ENCODE measurements around the gene BAIAP2L1.
A peak's percentile ranks its signal among the peaks of the same experiment; 100 is the strongest.
"Not testable (repeated sequence)": the region's sequence is repeated elsewhere in the genome, so short reads cannot be mapped to it uniquely, and the experiment has no call there.

Gene BAIAP2L1

DNA sequence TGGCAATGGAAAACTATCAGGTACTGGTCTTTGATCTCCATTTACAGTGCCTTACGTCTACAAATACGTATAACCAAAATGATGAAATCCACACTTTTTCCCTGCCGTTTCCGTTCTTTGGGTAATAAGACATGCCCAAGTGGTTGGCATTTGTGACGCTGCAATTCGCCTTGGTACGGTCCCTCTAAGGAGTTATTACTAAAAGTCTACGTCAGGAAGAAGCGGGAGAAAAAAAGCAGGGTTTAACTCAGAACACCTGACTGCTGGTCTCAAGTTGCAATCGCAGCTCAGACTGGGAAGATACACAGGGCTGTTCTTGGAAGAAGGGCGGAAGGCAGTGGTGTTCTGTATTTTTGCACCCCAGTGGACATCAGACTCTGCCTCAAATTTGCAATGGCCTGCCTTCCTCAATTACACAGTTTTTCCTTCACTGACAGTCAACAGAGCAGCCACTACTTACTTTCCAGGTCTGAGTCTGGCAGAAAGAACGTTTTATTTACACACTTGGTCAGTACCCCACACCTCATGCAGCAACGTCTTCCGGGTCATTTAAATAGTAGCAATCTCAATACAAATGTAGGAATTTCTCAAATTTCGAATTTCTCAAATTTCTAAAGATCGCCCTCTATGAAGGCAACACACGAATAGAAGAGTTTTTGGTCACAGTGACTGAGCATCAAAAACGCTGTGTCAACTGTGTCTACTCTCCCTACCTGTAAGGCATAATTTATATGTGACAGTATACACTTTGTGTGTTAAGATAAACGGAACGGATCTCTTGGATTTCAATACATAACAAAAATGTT lies 2.1 kb downstream of the BAIAP2L1 start:
- DNase-seq (ENCODE audit: low read depth), result no peak

DNA sequence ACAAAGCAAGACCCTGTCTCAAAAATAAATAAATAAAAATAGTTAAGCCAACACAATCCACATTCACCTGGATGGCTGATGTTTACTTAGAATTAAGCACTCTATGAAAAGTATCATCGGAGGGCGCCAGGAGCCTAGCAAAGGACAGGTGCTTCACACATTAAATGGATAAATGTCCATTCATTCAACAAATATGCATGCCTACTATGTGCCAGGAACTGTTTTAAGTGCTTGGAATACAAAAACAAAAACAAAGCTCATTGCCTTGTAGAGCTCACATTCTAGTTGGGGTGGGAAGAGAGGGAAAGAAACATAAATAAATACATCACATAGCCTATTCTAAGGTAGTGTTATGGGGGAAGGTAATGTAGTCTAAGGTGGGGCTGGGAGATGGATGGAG lies 4.1 kb downstream of the BAIAP2L1 start:
- DNase-seq (ENCODE audit: low read depth), result no peak

DNA sequence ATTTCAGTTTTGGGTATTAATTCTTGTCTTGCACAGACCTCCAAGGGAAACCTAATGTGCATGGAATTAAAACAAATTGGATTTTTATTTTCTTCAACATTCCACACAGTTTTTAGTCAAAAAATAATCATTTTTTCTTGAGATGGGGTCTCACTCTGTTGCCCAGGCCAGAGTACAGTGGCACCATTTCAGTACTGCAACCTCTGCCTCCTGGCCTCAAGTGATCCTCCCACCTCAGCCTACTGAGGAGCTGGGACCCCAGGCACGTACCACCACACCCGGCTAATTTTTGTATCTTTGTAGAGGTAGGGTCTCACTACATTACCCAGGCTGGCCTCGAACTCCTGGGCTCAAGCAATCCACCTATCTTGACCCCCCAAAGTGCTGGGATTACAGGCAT lies 4.9 kb downstream of the BAIAP2L1 start:
- DNase-seq (ENCODE audit: low read depth), result no peak

DNA sequence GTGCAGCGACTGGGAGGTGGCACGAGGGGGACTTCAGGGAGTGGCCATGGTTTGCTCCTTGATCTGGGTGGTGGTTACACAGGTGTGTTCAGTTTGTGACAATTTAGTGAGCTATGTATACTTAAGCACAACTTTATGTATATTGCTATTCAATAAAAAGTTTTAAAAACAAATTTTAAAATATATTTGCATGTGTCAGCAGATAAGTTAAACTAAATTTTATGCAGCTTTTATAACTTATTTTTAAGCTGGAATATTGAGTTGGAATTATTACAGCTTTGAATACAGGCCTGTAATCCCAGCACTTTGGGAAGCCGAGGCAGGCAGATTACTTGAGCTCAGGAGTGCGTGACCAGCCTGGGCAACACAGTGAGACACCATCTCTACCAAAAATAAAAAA lies 5.4 kb downstream of the BAIAP2L1 start:
- DNase-seq (ENCODE audit: low read depth), result no peak

DNA sequence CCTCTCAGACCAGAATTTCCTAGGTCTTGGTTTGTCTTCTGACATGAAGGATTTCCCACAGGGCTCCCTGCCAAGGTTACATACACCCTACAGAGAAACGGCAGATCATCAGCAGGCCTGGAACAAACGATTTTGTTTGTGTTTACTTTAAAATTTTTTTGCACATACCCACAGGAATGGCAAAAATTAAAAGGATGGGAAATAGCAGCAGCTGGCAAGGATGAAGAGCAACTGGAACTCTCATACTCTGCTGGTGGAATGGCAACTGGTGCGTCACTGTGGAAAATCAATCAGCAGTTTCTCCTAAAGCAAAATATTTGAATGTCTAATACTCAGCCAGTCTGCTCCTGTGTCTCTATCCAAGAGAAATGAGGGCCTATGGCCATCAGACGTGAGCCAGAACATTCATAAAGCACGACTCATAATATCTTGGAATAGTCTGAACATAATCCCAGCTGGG lies 6.5 kb downstream of the BAIAP2L1 start:
- no peak for DNase-seq (ENCODE audit: low read depth)

DNA sequence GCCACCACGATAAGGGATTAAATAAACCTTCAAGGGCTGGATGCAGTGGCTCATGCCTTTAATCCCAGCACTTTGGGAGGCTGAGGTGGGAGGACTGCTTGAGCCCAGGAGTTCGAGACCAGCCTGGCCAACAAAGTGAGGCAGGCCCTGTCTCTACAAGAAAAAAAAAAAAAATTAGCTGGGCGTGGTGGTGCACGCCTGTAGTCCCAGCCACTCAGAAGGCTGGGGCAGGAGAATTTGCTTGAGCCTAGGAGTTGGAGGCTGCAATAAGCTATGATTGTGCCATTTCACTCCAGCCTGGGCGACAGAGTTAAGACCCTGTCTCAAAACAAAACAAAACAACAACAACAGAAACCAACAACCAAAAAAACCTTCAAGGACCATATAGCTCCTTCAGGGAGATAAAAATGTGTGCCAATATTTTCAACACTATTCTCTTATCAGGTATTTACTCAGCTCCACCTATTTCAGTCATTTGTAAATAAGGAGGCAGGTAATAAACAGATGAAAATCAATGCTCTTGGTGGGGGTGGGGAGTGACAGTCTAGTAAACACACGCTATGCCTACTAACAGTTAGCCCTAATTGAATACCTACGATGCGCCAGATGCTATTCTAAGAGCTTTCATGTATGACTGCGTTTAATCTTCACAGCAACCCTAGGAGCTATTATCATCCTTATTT lies 13.2 kb downstream of the BAIAP2L1 start:
- no peak for DNase-seq (ENCODE audit: low read depth)

DNA sequence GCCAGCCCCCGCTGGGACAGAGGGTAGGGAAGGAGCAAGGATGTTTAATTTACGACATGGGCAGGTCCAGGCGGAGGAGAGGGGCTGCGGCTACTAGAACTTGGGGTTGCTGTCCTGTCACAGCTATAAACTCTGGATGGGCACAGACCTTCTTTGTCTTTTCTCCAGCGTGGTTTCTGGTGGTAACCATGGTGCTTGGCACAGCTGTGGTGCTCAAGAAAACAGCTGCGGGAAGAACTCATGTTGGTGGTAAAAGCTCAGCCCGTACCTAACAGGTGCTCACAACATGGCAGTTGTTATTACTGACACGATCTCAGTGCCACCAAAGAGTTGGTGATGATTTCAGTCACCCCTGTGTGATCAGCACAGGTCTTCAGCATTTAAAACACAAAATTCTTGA lies 13.8 kb downstream of the BAIAP2L1 start:
- DNase-seq (ENCODE audit: low read depth), result no peak

DNA sequence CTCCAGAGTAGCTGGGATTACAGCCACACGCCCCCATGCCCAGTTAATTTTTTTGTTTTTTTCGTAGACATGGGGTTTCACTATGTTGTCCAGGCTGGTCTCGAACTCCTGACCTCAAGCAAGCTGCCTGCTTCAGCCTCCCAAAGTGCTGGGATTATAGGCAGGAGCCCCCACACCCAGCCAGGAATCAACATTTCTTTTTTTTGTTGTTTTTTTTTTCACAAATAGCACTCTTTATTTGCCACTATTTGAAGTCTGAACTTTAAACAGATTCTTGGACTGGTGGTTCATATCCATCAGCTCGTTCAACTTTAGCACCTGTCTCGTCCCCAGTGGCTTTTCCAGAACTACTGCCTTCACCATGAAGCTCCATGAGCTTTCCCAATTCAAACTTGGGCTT lies 15.4 kb downstream of the BAIAP2L1 start:
- DNase-seq (ENCODE audit: low read depth), result not testable (repeated sequence)

DNA sequence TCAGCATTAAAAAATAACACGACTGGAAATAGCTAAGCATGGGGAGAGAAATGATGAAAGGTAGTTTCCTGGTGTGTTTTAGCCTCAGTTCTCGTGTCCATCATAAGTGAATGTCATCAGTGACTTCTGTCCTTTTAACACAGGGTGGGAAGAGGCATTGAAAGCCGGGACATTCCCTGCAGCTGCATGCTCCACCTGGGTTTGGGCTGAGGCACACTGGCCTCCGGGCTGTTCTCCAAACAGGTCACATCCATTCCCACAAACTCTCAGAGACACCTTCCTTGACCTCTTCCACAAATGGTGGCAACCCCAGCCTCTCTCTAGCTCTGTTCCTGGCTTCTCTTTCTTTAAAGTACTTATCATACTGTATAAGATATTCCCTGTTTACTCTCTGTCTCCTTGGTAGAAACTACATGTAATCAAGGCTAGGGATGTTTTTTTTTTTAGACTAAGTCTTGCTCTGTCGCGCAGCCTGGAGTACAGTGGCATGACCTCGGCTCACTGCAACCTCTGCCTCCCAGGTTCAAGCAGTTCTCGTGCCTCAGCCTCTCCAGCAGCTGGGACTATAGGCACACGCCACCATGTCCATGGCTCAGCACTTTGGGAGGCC lies 22.6 kb downstream of the BAIAP2L1 start:
- DNase-seq (ENCODE audit: low read depth), result no peak

DNA sequence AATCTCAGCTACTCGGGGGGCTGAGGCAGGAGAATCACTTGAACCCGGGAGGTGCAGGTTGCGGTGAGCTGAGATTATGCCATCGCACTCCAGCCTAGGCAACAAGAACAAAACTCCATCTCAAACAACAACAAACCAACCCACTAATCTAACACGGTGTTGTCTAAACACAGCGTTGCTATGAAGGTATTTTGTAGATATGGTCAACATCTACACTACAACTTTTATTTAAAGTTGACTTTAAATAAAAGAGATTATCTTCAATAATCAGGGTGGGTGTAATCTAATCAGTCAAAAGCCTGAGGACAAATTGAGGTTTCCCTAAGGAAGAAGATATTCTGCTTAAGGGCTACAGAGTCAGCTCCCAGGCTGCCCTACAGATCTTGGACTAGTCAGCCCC lies 24.2 kb downstream of the BAIAP2L1 start:
- DNase-seq (ENCODE audit: low read depth), result no peak

DNA sequence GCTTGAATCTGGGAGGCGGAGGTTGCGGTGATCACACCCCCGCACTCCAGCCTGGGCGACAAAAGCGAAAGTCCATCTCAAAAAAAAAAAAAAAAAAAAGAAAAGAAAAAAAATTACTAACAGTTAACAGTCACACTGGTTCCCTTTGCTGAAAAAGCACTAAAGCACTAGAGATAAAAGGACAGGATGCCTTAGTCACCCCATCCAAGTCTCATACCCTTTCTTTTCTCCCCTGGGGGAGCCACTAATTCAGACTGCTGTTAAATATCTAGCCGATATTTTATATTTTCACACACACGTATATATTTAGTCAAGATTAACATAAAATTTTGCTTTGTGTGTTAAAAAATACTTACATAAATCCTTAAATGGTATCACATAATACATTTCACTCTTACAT lies 25.2 kb downstream of the BAIAP2L1 start:
- no peak for DNase-seq (ENCODE audit: low read depth)

DNA sequence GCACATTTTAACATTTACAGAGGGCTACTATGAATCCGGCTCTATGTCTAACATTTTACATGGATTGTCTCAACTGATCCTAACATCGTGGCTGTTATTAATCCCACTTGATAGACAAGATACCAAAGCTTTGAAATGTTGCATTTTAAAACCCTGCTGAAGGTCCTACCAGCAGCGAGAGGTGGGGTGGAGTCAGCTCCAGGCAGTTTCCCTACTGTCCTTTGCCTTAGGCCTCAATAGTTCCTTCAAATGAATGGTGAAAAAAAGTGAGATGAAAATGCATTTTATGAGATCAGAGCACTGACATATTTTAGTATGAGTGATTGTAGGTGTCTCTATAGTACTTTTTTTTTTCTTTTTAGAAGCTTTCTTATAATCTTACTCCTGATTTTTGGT lies 26.6 kb downstream of the BAIAP2L1 start:
- no peak for DNase-seq (ENCODE audit: low read depth)

DNA sequence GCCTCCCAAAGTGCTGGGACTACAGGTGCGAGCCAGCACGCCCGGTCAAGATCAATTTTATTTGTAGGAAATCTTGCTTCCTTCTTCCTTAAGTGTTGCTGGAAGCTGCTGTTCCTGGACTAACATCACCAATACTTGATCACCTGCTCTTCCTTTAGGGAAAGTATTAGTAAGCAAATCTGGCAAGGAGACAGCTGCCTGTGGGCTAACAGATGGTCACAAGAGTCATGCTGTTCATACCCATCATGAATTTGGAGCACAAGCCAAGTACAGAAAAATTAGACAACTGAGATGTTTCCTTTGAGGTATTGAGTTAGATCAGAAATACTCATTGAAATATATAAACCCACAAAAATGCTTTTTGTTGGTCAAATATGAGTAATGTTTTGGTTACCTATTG lies 27.9 kb downstream of the BAIAP2L1 start:
- DNase-seq (ENCODE audit: low read depth), result peak; percentile 22

DNA sequence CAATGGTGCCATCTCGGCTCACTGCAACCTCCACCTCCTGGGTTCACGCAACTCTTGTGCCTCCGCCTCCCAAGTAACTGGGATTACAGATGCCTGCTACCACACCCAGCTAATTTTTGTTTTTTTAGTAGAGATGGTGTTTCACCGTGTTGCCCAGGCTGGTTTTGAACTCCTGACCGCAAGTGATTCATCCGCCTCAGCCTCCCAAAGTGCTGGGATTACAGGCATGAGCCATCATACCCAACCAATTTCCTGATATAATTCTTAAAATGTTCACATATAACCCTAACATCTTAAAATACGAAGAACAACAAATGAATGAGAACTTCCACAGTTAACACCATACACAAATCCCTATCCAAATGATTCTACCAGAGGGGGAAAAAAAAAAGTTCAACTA lies 31.2 kb downstream of the BAIAP2L1 start:
- DNase-seq (ENCODE audit: low read depth), result no peak

DNA sequence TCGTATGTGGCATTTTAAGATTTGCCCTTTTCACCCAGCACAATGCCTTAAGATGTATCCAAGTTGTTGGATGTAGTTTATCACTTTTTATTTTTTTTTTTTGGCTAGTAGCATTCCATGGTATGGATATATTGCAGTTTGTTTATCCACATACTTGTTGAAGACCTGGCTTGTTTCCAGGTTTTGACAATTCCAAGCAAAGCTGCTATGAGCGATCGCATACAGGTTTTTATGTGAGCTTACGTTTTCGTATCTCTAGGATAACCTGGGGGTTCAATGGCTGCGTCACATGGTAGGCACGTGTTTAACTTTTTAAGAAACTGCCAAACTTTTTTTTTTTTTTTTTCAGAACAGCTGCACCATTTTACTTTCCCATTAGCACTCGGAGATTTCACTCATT lies 32.2 kb downstream of the BAIAP2L1 start:
- no peak for DNase-seq (ENCODE audit: low read depth)

DNA sequence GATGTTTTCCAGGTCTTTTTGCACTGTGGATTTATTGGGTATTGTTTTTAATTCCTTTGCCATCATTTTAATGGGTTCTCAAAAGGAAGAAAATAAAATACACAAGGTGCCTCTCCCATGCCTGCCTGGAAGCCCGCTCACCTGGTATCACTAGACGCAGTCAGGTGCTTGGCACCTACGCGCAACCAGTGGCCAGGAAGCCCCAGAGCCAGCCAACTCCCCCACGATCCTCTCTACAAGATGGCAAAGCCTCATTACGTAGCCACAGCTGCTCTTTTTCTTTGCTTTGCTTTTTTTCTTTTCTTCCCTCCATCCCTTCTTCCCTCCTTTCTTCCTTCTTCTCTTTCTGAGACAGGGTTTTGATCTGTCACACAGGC lies 34.3 kb downstream of the BAIAP2L1 start:
- no peak for DNase-seq (ENCODE audit: low read depth)

DNA sequence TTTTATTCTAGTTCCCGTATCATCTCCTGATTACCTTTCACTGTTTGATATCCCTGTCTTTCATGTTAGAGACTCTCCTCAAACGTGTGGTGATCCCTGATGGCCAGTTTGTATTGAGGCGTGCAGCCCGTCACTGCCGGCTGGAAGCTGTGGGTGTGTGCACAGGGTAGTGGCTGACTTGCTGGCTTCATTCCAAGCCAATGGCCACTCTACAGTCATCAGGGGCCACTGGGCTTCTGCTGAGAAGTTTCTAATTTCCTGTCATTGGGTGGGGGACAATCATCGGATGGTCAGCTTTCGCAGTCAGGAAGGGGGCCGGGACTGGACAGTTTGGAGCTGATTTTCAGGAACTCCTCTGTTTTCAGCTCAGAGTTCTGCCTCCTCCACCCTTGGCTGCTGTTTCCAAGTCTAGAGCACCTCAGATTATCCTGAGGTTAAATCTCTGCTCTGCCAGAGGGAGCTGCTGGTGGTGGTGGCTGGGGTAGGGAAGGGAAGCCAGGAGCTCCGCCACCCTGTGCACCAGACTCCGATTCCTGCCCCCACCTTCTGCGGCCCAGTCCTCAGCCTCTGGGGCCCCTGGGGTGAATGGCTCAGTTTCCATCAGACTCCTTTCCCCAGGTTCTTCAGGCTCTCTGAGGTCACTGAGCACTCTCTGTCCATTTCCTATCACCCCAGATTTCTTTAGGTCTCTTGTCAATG lies 34.9 kb downstream of the BAIAP2L1 start:
- DNase-seq (ENCODE audit: low read depth), result no peak

DNA sequence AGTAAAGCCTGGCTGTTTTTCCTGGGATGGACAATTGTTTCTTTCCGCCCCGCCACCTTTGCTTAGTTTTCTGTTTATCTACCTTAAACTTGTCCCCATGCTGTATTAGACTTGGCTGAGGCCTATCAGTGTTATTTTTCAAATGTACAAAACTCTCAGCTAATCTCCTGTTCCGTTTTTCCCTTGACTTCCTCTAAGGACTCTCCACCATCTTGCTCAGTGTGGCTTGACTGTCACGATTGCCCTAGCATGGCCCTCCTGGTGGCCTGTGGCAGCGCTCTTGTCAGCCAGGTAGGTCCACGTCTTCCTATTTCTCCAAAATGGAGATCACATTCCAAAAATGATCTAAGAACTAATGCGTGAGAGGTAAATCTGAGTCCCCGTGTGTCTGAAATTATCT lies 36.7 kb downstream of the BAIAP2L1 start:
- DNase-seq (ENCODE audit: low read depth), result no peak

DNA sequence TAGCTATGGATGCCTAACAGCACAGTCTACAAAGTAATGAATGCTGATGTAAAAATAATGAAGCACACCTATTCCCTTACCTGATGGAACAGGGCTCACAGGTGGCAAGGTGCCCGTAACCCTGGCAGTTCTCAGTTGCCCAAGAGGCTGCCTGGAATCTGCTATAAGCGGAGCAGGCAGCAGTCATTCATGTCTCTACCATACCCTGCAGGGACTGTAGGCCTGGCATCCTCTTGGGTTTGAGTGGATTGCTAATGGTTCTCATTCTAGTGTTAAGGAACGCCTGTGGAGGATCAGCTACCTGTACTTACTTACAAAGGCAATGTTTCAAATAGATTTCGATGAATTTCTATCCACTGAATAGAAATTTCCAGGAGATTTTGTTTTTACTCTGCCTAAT lies 38.4 kb downstream of the BAIAP2L1 start:
- no peak for DNase-seq (ENCODE audit: low read depth)

DNA sequence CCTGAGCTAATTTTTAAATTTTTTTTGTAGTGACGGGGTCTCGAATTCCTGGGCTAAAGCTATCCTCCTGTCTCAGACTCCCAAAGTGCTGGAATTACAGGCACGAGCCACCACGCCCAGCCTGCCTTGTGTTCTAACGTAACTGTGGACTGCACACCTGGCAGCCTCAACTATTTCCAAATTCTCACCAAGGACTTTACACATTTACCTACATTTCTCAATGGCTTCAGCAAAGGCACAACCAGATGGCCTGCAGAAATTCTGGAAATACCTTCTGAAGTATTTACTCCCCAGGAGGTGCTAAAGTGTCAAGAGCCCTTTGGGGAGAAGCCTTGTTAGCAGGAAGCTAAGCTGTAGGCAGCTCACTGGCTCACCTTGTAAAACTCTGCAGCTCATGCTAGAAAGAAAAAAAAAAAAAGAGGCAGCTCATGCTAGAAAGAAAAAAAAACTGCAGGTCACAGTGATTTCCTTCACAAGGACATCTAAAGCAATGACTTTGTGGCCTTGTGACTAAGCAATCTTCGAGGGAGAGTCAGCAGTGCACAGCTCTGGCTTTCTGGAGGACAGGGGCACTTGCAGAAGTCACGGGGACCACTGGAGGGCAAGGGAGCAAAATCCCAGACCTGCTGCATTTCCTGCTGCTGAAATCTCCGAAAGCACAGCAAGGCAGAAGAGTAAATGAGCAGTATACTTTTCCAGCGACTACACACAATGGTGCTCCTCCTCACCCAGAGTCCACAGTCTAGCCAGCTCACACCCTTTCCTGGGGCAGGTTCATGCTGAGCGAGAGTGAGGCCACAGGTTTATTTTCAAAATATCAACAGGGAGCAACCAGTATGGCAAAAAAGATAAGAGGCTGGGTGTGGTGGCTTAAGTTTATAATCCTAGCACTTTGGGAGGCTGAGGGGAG lies 40.4 kb downstream of the BAIAP2L1 start:
- no peak for DNase-seq (ENCODE audit: low read depth)

DNA sequence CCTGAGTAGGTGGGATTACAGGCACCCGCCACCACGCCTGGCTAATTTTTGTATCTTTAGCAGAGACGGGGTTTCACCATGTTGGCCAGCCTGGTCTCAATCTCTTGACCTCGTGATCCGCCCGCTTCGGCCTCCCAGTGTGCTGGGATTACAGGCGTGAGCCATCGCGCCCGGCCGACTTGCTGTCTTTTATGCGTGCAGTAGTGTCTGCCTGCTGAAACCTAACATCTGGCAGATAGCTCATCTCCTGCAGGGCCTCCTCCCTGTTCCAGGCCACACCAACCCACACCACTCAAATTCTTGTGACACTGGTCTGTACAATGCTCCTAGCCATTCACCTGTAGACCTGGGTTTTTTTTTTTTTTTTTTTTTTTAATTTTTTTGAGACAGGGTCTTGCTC lies 41.5 kb downstream of the BAIAP2L1 start:
- DNase-seq (ENCODE audit: low read depth), result no peak

DNA sequence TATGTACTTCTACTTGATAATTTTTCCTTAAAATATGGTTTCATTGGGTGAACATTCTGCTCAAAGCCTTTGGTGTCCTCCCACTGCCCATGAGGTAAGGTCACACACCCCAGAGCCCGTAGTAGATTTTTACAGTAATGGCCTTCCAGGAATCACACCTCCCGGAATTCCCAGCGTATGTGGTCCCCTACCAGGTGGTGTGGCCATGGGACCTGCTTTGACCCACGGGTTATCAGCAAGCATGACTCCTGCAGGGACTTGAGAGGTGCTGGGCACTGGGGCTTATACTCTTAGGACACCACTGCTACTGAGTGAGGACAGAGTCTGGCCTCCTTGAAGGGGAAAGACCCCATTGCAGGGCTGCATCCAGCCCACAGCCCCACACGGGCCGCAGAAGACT lies 42.2 kb downstream of the BAIAP2L1 start:
- DNase-seq (ENCODE audit: low read depth), result no peak
